Stimulated activated CD8-positive, alpha-beta memory T cell treated with anti-CD3 and anti-CD28 coated beads, Interleukin-12 subunit alpha, Interleukin-12 subunit beta, amount 100 ng/mL, for 1 hour (primary cell): Measurements from ENCODE around the gene FAM181B.

Experiments used
- DNase-seq: peaks from one replicate; pipeline ENCODE4 v3.0.0-alpha.2; 2020; ENCODE audit warnings: low read depth

FAM181B gene

GRCh38 chr11:82683029-82683428 is 50.6 kb downstream of the FAM181B start:
- no peak for DNase-seq

DNA sequence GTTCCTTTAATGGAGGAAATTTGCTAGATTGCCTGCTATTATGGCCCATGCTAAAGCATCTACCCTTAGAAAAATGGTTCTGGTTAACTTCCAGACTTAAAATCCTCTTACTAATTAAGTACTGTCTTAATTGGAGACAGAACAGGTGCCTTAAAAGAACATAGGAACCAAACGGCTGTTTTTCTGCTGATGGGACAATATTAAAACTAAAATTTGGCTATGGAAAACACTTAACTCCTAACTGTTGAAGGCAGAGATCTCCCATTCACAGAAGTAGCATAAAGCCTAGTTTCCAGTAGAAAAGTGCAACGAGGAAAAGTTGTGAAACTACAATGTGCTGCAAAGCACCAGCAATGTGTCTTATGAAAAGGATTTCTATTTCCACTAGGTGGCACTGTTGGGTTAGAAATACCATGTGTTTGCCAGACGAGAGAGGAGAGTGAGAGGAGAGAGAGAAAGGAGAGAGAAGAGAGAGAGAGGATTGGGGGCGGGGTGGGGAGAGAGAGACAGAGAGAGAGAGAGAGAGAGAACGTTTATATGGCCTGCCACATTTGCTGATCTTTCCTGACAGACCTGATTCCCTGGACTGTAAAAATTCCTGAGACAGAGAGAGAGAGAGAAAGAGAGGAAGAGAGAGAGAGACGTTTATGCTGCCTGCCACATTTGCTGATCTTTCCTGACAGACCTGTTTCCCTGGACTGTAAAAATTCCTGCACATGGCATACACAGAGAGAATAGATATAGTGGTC is 51.5 kb downstream of the FAM181B start:
- DNase-seq: no peak

- no peak for DNase-seq
These were observed 53.4 kb downstream of the FAM181B start for GRCh38 chr11:82680252-82680651.
